Endothelial cell of umbilical vein (primary cell): Measurements from ENCODE around the gene AAGAB.

Experiments
- EZH2 ChIP-seq: IDR thresholded peaks from 2 replicates; pipeline ENCODE4 v1.6.1; 2012; ENCODE audit warnings: borderline replicate concordance, low read depth, mild to moderate bottlenecking, moderate library complexity, low read length, inconsistent platforms; ENCODE audit not compliant: severe bottlenecking
- MAX ChIP-seq: IDR thresholded peaks from 2 replicates; pipeline ENCODE4 v1.6.1; 2011; ENCODE audit not compliant: insufficient read depth, insufficient read length
- POLR2A ChIP-seq: IDR thresholded peaks from 2 replicates; pipeline ENCODE4 v1.6.1; 2012; ENCODE audit warnings: low read depth, mild to moderate bottlenecking, control low read depth, low read length
- POLR2AphosphoS5 ChIP-seq: IDR thresholded peaks from 2 replicates; pipeline ENCODE4 v1.6.1; 2012; ENCODE audit warnings: low read depth, mild to moderate bottlenecking, control low read depth, low read length, moderate library complexity; ENCODE audit not compliant: insufficient read depth
- TF ChIP-seq, protein P1 (sequence below), 2 donors: IDR thresholded peaks; 1 replicate in 1 of 2; 2 replicates in 1 of 2; pipeline ENCODE4 v1.5.1; 2011; ENCODE audit warnings: low read length in 2 of 2, mild to moderate bottlenecking in 2 of 2, moderate library complexity in 2 of 2, control low read depth in 1 of 2, inconsistent platforms in 1 of 2, low read depth in 1 of 2; ENCODE audit not compliant: insufficient read depth in 1 of 2; ENCODE audit errors: extremely low read depth in 1 of 2

- TF ChIP-seq, protein P1, sequence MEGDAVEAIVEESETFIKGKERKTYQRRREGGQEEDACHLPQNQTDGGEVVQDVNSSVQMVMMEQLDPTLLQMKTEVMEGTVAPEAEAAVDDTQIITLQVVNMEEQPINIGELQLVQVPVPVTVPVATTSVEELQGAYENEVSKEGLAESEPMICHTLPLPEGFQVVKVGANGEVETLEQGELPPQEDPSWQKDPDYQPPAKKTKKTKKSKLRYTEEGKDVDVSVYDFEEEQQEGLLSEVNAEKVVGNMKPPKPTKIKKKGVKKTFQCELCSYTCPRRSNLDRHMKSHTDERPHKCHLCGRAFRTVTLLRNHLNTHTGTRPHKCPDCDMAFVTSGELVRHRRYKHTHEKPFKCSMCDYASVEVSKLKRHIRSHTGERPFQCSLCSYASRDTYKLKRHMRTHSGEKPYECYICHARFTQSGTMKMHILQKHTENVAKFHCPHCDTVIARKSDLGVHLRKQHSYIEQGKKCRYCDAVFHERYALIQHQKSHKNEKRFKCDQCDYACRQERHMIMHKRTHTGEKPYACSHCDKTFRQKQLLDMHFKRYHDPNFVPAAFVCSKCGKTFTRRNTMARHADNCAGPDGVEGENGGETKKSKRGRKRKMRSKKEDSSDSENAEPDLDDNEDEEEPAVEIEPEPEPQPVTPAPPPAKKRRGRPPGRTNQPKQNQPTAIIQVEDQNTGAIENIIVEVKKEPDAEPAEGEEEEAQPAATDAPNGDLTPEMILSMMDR (IDR thresholded peaks at IDR 0.05; ENCODE audit: extremely low read depth in 1 of 2, insufficient read depth in 1 of 2, low read depth in 1 of 2, low read length in 2 of 2): no peak
- TF ChIP-seq EZH2: no peak
- no peak for TF ChIP-seq POLR2A
- no peak for TF ChIP-seq POLR2AphosphoS5
- TF ChIP-seq MAX: no peak
These were observed 11.8 kb downstream of the AAGAB start for GRCh38 chr15:67242708-67243111.
